Stimulated activated CD4-positive, alpha-beta T cell treated with anti-CD3 and anti-CD28 coated beads, Interleukin-4, amount 100 ng/mL, for 1 hour (primary cell): ENCODE results near the gene TMF1.
A peak's percentile ranks its signal among the peaks of the same experiment; 100 is the strongest.

Experiments used
- DNase-seq: peaks from one replicate; pipeline ENCODE4 v3.0.0-alpha.2; 2020

The TMF1 gene

GRCh38 chr3:68972358-68972979, 79.7 kb downstream of the TMF1 start:
- DNase-seq = peak; percentile 17
